PC-3 (cell line): ENCODE measurements around the gene BZW2. TPM values are rescaled to one million over a fixed set of nuclear protein-coding genes. Genes with fewer than 3 reads are reported as not detected.

ENCODE experiments used
- ATAC-seq: fragments of 200-7000 bp; cut with Tn5 transposase; 2 replicates; pipeline ENCODE4 v1.9.1; 2020; ENCODE audit warnings: mild to moderate bottlenecking, moderate library complexity
- BruUV-seq: library from RNA; stranded (reverse); fragments of 400-500 nt; replicated peaks from 2 replicates; lab custom pipeline; 2021; lab: Mats Ljungman, UMichigan
- CTCF ChIA-PET: fragments of 300-600 bp; sonication (Branson Sonifier 250); formaldehyde crosslinking; loops from one replicate; lab custom pipeline; 2022; ENCODE audit warnings: antibody characterized with exemption; lab: Charles Lee
- POLR2A ChIA-PET: fragments of 300-600 bp; sonication (Branson Sonifier 250); formaldehyde crosslinking; loops from one replicate; lab custom pipeline; 2022; ENCODE audit warnings: antibody characterized with exemption; ENCODE audit not compliant: unreplicated experiment; lab: Charles Lee
- DNase-seq: peaks from one replicate; pipeline ENCODE4 v3.0.0-alpha.2; 2015
- H2AFZ ChIP-seq: fragments of 300-600 bp; sonication (generic); 2 replicates; pipeline ENCODE4 v1.6.0; 2016; ENCODE audit warnings: antibody characterized with exemption, low read length
- H3F3A ChIP-seq: fragments of 300-600 bp; sonication (generic); one replicate; pipeline ENCODE4 v1.6.0; 2017; ENCODE audit warnings: antibody characterized with exemption, low read length, control low read depth, mild to moderate bottlenecking; ENCODE audit not compliant: unreplicated experiment
- H3K27ac ChIP-seq: fragments of 300-600 bp; sonication (generic); 2 replicates; pipeline ENCODE4 v1.5.1; 2016; ENCODE audit warnings: mild to moderate bottlenecking, low read length
- H3K27me3 ChIP-seq: fragments of 300-600 bp; sonication (generic); 2 replicates; pipeline ENCODE4 v1.6.1; 2016; ENCODE audit warnings: low read length, mixed read lengths
- H3K36me3 ChIP-seq: fragments of 300-600 bp; sonication (generic); 2 replicates; pipeline ENCODE4 v1.6.1; 2016; ENCODE audit warnings: low read depth, mixed run types, low read length, mixed read lengths
- H3K4me1 ChIP-seq: fragments of 300-600 bp; sonication (generic); 2 replicates; pipeline ENCODE4 v1.5.1; 2016; ENCODE audit warnings: low read length; ENCODE audit not compliant: insufficient read depth
- H3K4me2 ChIP-seq: fragments of 300-600 bp; sonication (generic); 2 replicates; pipeline ENCODE4 v1.6.0; 2016; ENCODE audit warnings: low read length
- H3K4me3 ChIP-seq: fragments of 300-600 bp; sonication (generic); 2 replicates; pipeline ENCODE4 v1.5.1; 2016; ENCODE audit warnings: mild to moderate bottlenecking, low read length, mixed read lengths
- H3K79me2 ChIP-seq: fragments of 300-600 bp; sonication (generic); 2 replicates; pipeline ENCODE4 v1.6.1; 2017; ENCODE audit warnings: low read length, mixed read lengths
- H3K9ac ChIP-seq: fragments of 300-600 bp; sonication (generic); 2 replicates; pipeline ENCODE4 v1.6.0; 2016; ENCODE audit warnings: mild to moderate bottlenecking, low read length
- H3K9me2 ChIP-seq: fragments of 300-600 bp; sonication (generic); replicated peaks from 2 replicates; pipeline ENCODE4 v1.6.1; 2016; ENCODE audit warnings: mixed run types, low read length, mixed read lengths
- H3K9me3 ChIP-seq: fragments of 300-600 bp; sonication (generic); 2 replicates; pipeline ENCODE4 v1.6.1; 2016; ENCODE audit warnings: low read length, mixed read lengths
- H4K20me1 ChIP-seq: fragments of 300-600 bp; sonication (generic); 2 replicates; pipeline ENCODE4 v1.6.1; 2016; ENCODE audit warnings: low read length, mixed read lengths
- CTCF ChIP-seq: fragments of 300-600 bp; sonication (generic); conservative IDR thresholded peaks from 2 replicates; pipeline ENCODE4 v1.5.1; 2017; ENCODE audit warnings: antibody characterized with exemption, low read depth, mild to moderate bottlenecking, low read length
- EZH2 ChIP-seq: fragments of 300-600 bp; sonication (generic); IDR thresholded peaks from one replicate; pipeline ENCODE4 v1.6.1; 2017; ENCODE audit warnings: antibody characterized with exemption, mild to moderate bottlenecking, low read length; ENCODE audit not compliant: unreplicated experiment
- EZH2phosphoT487 ChIP-seq: fragments of 300-600 bp; sonication (generic); IDR thresholded peaks from 2 replicates; pipeline ENCODE4 v1.6.1; 2018; ENCODE audit warnings: mild to moderate bottlenecking, antibody characterized with exemption, low read length, borderline replicate concordance
- intact Hi-C: fragments of 100-400 bp; cut with micrococcal nuclease; formaldehyde crosslinking; loops from 2 replicates; pipeline ENCODE4 v1.9.0; 2023
- total RNA-seq: library from RNA; depleted of rRNA; stranded (reverse); fragments of >200 nt; gene quantifications from 2 replicates; pipeline ENCODE4 v1.2.3, GENCODE V29; 2014

The BZW2 gene
- total RNA-seq, 1 experiment from 2014 or later, result 86.1 TPM

DNA sequence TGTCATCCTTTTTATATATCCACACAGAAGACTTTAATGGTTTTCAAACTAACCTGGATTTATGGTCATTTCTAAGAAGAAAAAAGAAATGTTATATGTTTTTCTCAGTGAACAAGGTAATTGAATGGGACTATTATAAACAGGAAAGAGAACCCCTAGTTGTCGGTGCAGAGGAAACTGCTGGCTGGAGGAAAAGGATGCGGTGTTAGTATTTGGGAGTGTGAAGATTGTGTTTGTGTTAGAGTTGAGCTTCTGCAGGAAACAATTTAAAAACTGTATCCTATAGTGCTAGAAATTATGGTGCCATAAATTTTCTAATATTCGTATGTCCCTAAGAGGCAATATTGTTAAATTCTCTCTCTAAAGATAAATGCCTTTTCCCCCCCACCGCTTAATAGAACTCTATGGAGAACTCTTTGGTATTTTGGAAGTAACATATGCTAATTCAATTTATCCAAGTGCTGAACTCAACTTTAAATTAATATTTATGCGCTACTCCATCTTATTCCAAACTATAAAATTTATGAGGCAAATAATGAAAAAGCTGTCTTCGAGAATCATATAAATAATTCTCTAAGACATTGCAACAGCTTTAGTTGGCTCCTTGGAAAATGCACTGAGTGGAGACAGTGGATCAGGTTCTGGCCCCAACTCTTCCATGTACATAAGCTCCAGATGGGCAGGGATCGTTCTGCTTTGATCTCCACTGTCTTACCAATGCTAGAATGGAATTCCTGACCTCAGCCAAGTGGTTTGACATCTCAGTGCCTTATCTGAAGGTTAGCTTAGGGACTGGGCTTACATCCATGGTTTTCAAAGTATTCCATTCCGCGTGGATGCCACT lies 5.6 kb downstream of the BZW2 start:
- Histone ChIP-seq H3F3A (peaks cover 4% of the 10 kb centered on the region), H3K4me1 (peaks cover 44% of the 10 kb centered on the region), H3K4me2 (no peak overlapping the region), H3K27ac (no peak overlapping the region), H3K9ac (no peak overlapping the region), H4K20me1 (peaks cover 86% of the 10 kb centered on the region), H2AFZ (no peak overlapping the region), H3K4me3 (no peak overlapping the region), H3K9me3 (no peaks in the 10 kb centered on the region), H3K36me3 (peaks cover 5% of the 10 kb centered on the region), H3K27me3 (no peaks in the 10 kb centered on the region), H3K9me2 (no peaks in the 10 kb centered on the region), H3K79me2 (peaks cover 100% of the 10 kb centered on the region)
- CTCF ChIA-PET, result no interaction called here
- POLR2A ChIA-PET, result interaction anchor here (0.5 kb wide), 1 partner anchor 12 kb away, joined by 4 read pairs; no protein-coding TSS in a partner anchor
- BruUV-seq, result no TSS peak
- ATAC-seq (no peak), DNase-seq (no peak)
- no peak for TF ChIP-seq EZH2
- TF ChIP-seq CTCF, result no peak
- TF ChIP-seq EZH2phosphoT487, result no peak
- intact Hi-C loops, result no loop called here

- H3K9ac ChIP-seq, result no peak overlapping the region
- DNase-seq (no peak), ATAC-seq (no peak)
- H3K9me3 ChIP-seq, result no peaks in the 10 kb centered on the region
- H3K27ac ChIP-seq, result no peak overlapping the region
- BruUV-seq, result no TSS peak
- peaks cover 43% of the 10 kb centered on the region for H3K4me1 ChIP-seq
- CTCF ChIA-PET, result no interaction called here
- H3F3A ChIP-seq, result peaks cover 4% of the 10 kb centered on the region
- intact Hi-C loops, result no loop called here
- H4K20me1 ChIP-seq, result peaks cover 86% of the 10 kb centered on the region
- H3K4me3 ChIP-seq, result no peak overlapping the region
- H3K79me2 ChIP-seq, result peaks cover 100% of the 10 kb centered on the region
- no peaks in the 10 kb centered on the region for H3K27me3 ChIP-seq
- no peak overlapping the region for H3K4me2 ChIP-seq
- POLR2A ChIA-PET, result no interaction called here
- H3K36me3 ChIP-seq, result peaks cover 8% of the 10 kb centered on the region
- TF ChIP-seq EZH2phosphoT487 (no peak), CTCF (no peak), EZH2 (no peak)
- H2AFZ ChIP-seq, result no peak overlapping the region
- no peaks in the 10 kb centered on the region for H3K9me2 ChIP-seq
These were observed 6.2 kb downstream of the BZW2 start for GRCh38 chr7:16652240-16652583.

DNA sequence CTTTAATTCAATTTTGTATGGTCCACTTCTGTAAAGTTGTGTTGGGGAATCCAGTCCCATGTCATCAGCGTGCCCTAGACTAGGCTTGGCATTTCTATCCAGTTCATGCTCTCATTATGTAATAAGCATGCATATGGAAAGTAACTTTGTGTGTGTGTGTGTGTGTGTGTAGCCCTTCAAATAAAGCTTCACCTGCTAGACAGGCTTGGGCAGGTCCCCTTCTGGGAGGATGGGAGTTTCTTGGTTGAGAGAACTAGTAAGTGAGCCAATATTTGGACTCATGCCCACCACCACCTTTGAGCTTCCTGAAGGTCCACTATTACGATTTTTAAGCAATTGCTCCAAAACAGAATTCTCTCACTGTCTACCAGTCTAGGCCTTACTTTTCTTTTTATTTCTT lies 6.9 kb downstream of the BZW2 start:
- H3K9me2 ChIP-seq, result no peaks in the 10 kb centered on the region
- peaks cover 43% of the 10 kb centered on the region for H3K4me1 ChIP-seq
- DNase-seq, result peak; percentile 71
- ChIA-PET CTCF (no interaction called here), POLR2A (no interaction called here)
- H3K9me3 ChIP-seq, result no peaks in the 10 kb centered on the region
- H2AFZ ChIP-seq, result no peak overlapping the region
- TF ChIP-seq CTCF, result no peak
- TF ChIP-seq EZH2phosphoT487, result no peak
- TF ChIP-seq EZH2, result no peak
- peaks cover 8% of the 10 kb centered on the region for H3K36me3 ChIP-seq
- H3K4me3 ChIP-seq, result no peak overlapping the region
- no peak overlapping the region for H3K27ac ChIP-seq
- H3F3A ChIP-seq, result peaks cover 4% of the 10 kb centered on the region
- H4K20me1 ChIP-seq, result peaks cover 86% of the 10 kb centered on the region
- no peak for ATAC-seq
- peaks cover 100% of the 10 kb centered on the region for H3K79me2 ChIP-seq
- H3K9ac ChIP-seq, result no peak overlapping the region
- H3K4me2 ChIP-seq, result no peak overlapping the region
- intact Hi-C loops, result no loop called here
- no TSS peak for BruUV-seq
- no peaks in the 10 kb centered on the region for H3K27me3 ChIP-seq
